K562 (cell line): ENCODE data around the gene TMEM184B. TPM values are rescaled to one million over a fixed set of nuclear protein-coding genes. Genes with fewer than 3 reads are reported as not detected.

Source experiments
- BMI1 ChIP-seq: fragments of 150-350 bp; IDR thresholded peaks from 2 replicates; pipeline ENCODE4 v1.6.1; 2014; ENCODE audit warnings: low read length
- BRD4 ChIP-seq: fragments of 200-600 bp; sonication (generic); IDR thresholded peaks from 2 replicates; pipeline ENCODE4 v1.6.1; 2017; ENCODE audit warnings: inconsistent platforms
- CBX2 ChIP-seq: fragments of 200-600 bp; sonication (generic); IDR thresholded peaks from one replicate; pipeline ENCODE4 v1.6.1; 2012; ENCODE audit warnings: mild to moderate bottlenecking, low read length, inconsistent platforms; ENCODE audit not compliant: insufficient read depth, poor library complexity, severe bottlenecking
- DDX20 ChIP-seq: fragments of 450-650 bp; IDR thresholded peaks from 2 replicates; pipeline ENCODE4 v1.6.1; 2016; ENCODE audit warnings: missing genetic modification characterization, low read depth, mild to moderate bottlenecking, missing compliant biosample characterization, moderate library complexity
- DNMT1 ChIP-seq: fragments of 450-650 bp; IDR thresholded peaks from 2 replicates; pipeline ENCODE4 v1.6.1; 2016; ENCODE audit warnings: antibody characterized with exemption, mild to moderate bottlenecking
- GABPB2 ChIP-seq: fragments of 250-450 bp; sonication (Bioruptor Pico); conservative IDR thresholded peaks from 2 replicates; pipeline ENCODE4 v1.5.1; 2021; ENCODE audit warnings: mild to moderate bottlenecking
- LEF1 ChIP-seq: fragments of 450-650 bp; IDR thresholded peaks from 2 replicates; pipeline ENCODE4 v1.6.1; 2016; ENCODE audit warnings: mild to moderate bottlenecking
- NCOR1 ChIP-seq: fragments of 450-650 bp; IDR thresholded peaks from 2 replicates; pipeline ENCODE4 v1.6.1; 2016; ENCODE audit warnings: mild to moderate bottlenecking, moderate library complexity
- NFRKB ChIP-seq: fragments of 450-650 bp; IDR thresholded peaks from 2 replicates; pipeline ENCODE4 v1.6.1; 2016; ENCODE audit warnings: low read depth
- POLR2AphosphoS2 ChIP-seq: IDR thresholded peaks from 2 replicates; pipeline ENCODE4 v1.6.1; 2012; ENCODE audit warnings: low read length, improper control_type of control experiment
- POLR2G ChIP-seq: fragments of 200-400 bp; formaldehyde crosslinking; IDR thresholded peaks from 2 replicates; pipeline ENCODE4 v1.6.1; 2017; ENCODE audit warnings: low read depth, mild to moderate bottlenecking, antibody characterized with exemption, low read length, moderate library complexity
- PRPF4 ChIP-seq: fragments of 200-400 bp; formaldehyde crosslinking; IDR thresholded peaks from one replicate; pipeline ENCODE4 v1.6.1; 2017; ENCODE audit warnings: low read length, low read depth, mild to moderate bottlenecking; ENCODE audit not compliant: insufficient read depth, poor library complexity, severe bottlenecking
- STAT5A ChIP-seq: IDR thresholded peaks from 2 replicates; pipeline ENCODE4 v1.6.1; 2012; ENCODE audit warnings: low read length, inconsistent platforms, borderline replicate concordance
- XRCC5 ChIP-seq: fragments of 200-400 bp; formaldehyde crosslinking; IDR thresholded peaks from 2 replicates; pipeline ENCODE4 v1.6.1; 2017; ENCODE audit warnings: low read depth, mild to moderate bottlenecking, low read length
- ZNF175 ChIP-seq: fragments of 200-800 bp; sonication (Bioruptor generic); IDR thresholded peaks from 2 replicates; pipeline ENCODE4 v1.6.1; 2016; ENCODE audit warnings: low read depth, mild to moderate bottlenecking, missing genetic modification characterization, missing compliant biosample characterization
- ZNF23 ChIP-seq: fragments of 250-450 bp; sonication (Bioruptor Pico); IDR thresholded peaks from 2 replicates; pipeline ENCODE4 v1.4.0; 2020; ENCODE audit warnings: mild to moderate bottlenecking
- ZNF311 ChIP-seq: fragments of 250-450 bp; sonication (Bioruptor Pico); IDR thresholded peaks from 2 replicates; pipeline ENCODE4 v1.4.0; 2020; ENCODE audit warnings: mild to moderate bottlenecking, moderate library complexity
- polyA plus RNA-seq, 8 experiments: library from polyadenylated mRNA; depleted of rRNA in 4 of 8; stranded (reverse) in 5 of 8; unstranded in 3 of 8; fragments of >200 nt; fragmentation: Nextera tagmentation in 2 of 8; fragmentation: Illumina TruSeq in 1 of 8; extraction: Ambion mirVana in 2 of 8; extraction: Trizol in 1 of 8; gene quantifications; 2 replicates each; pipeline versions ENCODE4 v1.2.1 to v1.2.3, GENCODE V29; 2011 to 2014; ENCODE audit warnings: inconsistent platforms in 1 of 8, missing spikeins in 1 of 8
- total RNA-seq, 7 experiments: library from RNA; depleted of rRNA in 6 of 7; stranded (reverse); fragments of >200 nt in 6 of 7; fragmentation: Illumina TruSeq in 2 of 7; extraction: Trizol in 2 of 7; gene quantifications; 2 replicates each; pipeline versions ENCODE4 v1.2.1 to v1.2.3, GENCODE V29; 2011 to 2021; ENCODE audit warnings: low replicate concordance in 1 of 7
- TF ChIP-seq, protein P1 (sequence below), 2 experiments: fragments of 450-650 bp; IDR thresholded peaks; 2 replicates each; pipeline ENCODE4 v1.6.1; 2016
- TF ChIP-seq, protein P2 (sequence below): fragments of 250-450 bp; sonication (Bioruptor Pico); IDR thresholded peaks from 2 replicates; pipeline ENCODE4 v1.5.0; 2020; ENCODE audit warnings: mild to moderate bottlenecking
- TF ChIP-seq, protein P3 (sequence below): fragments of 450-650 bp; formaldehyde crosslinking; IDR thresholded peaks from 2 replicates; pipeline ENCODE4 v1.4.0; 2020; ENCODE audit warnings: mild to moderate bottlenecking, moderate library complexity
- TF ChIP-seq, protein P4 (sequence below): fragments of 150-350 bp; conservative IDR thresholded peaks from 2 replicates; pipeline ENCODE4 v1.6.1; 2014; ENCODE audit warnings: low read length

The TMEM184B gene
- total and polyA plus RNA-seq, 9 of the 15 experiments (the other 6 are each of a cell fraction or from before 2014, with no cell fraction given) = 0.31 to 25.1 (median 6.2) TPM

DNA sequence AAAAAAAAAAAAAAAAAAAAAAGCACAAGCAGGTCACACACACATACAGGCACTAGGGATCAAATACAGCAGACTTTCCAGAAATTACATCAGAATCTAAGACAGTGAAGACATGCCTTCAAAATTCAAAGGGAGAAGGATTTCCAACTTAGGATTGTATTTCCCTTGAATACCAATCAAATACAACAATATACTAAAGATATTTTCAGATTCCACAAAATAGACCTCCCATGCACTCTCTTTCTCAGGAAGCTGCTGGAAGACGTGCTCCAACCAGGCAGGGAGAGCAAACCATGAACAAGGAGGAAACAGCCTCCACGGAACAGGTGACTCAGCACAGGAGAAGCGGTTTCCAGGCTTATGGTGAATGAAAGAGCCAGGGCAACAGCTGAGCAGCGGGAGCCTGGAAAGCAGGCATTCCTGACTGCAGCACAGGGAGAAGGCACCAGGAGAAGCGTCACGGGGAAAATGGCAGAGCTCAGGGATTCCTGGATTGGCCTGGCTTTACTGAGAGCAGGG lies 32.0 kb downstream of the TMEM184B start (continued):
- TF ChIP-seq, protein P1, sequence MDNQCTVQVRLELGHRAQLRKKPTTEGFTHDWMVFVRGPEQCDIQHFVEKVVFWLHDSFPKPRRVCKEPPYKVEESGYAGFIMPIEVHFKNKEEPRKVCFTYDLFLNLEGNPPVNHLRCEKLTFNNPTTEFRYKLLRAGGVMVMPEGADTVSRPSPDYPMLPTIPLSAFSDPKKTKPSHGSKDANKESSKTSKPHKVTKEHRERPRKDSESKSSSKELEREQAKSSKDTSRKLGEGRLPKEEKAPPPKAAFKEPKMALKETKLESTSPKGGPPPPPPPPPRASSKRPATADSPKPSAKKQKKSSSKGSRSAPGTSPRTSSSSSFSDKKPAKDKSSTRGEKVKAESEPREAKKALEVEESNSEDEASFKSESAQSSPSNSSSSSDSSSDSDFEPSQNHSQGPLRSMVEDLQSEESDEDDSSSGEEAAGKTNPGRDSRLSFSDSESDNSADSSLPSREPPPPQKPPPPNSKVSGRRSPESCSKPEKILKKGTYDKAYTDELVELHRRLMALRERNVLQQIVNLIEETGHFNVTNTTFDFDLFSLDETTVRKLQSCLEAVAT (IDR thresholded peaks at IDR 0.05) = no peak
- TF ChIP-seq POLR2G = no peak
- TF ChIP-seq, protein P2, sequence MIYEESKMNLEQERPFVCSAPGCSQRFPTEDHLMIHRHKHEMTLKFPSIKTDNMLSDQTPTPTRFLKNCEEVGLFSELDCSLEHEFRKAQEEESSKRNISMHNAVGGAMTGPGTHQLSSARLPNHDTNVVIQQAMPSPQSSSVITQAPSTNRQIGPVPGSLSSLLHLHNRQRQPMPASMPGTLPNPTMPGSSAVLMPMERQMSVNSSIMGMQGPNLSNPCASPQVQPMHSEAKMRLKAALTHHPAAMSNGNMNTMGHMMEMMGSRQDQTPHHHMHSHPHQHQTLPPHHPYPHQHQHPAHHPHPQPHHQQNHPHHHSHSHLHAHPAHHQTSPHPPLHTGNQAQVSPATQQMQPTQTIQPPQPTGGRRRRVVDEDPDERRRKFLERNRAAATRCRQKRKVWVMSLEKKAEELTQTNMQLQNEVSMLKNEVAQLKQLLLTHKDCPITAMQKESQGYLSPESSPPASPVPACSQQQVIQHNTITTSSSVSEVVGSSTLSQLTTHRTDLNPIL (CRISPR knock-in tag) = no peak
- TF ChIP-seq STAT5A = no peak
- no peak for TF ChIP-seq PRPF4
- TF ChIP-seq POLR2AphosphoS2 = no peak
- no peak for TF ChIP-seq XRCC5
- 0 out of 2 replicates have a peak, but pooled peaks have one; percentile 19 for TF ChIP-seq LEF1
- TF ChIP-seq DDX20 = no peak
- TF ChIP-seq, protein P3, sequence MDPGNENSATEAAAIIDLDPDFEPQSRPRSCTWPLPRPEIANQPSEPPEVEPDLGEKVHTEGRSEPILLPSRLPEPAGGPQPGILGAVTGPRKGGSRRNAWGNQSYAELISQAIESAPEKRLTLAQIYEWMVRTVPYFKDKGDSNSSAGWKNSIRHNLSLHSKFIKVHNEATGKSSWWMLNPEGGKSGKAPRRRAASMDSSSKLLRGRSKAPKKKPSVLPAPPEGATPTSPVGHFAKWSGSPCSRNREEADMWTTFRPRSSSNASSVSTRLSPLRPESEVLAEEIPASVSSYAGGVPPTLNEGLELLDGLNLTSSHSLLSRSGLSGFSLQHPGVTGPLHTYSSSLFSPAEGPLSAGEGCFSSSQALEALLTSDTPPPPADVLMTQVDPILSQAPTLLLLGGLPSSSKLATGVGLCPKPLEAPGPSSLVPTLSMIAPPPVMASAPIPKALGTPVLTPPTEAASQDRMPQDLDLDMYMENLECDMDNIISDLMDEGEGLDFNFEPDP (CRISPR knock-in tag) = no peak
- no peak for TF ChIP-seq BRD4
- TF ChIP-seq CBX2 = no peak
- TF ChIP-seq NCOR1 = no peak
- no peak for TF ChIP-seq DNMT1
- no peak for TF ChIP-seq ZNF311 (CRISPR knock-in tag)
- no peak for TF ChIP-seq ZNF23 (CRISPR knock-in tag)
- TF ChIP-seq NFRKB = peak; percentile 57; the same call in 1 of the 2 replicates
- no peak for TF ChIP-seq GABPB2 (CRISPR knock-in tag)
- TF ChIP-seq, protein P4, sequence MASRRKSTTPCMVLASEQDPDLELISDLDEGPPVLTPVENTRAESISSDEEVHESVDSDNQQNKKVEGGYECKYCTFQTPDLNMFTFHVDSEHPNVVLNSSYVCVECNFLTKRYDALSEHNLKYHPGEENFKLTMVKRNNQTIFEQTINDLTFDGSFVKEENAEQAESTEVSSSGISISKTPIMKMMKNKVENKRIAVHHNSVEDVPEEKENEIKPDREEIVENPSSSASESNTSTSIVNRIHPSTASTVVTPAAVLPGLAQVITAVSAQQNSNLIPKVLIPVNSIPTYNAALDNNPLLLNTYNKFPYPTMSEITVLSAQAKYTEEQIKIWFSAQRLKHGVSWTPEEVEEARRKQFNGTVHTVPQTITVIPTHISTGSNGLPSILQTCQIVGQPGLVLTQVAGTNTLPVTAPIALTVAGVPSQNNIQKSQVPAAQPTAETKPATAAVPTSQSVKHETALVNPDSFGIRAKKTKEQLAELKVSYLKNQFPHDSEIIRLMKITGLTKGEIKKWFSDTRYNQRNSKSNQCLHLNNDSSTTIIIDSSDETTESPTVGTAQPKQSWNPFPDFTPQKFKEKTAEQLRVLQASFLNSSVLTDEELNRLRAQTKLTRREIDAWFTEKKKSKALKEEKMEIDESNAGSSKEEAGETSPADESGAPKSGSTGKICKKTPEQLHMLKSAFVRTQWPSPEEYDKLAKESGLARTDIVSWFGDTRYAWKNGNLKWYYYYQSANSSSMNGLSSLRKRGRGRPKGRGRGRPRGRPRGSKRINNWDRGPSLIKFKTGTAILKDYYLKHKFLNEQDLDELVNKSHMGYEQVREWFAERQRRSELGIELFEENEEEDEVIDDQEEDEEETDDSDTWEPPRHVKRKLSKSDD = no peak
- TF ChIP-seq ZNF175 = peak; percentile 78; the same call in 1 of the 2 replicates
- no peak for TF ChIP-seq BMI1
